ENCODE results near the gene REEP2.
A peak's percentile ranks its signal among the peaks of the same experiment; 100 is the strongest.
"Not testable (repeated sequence)": the region's sequence is repeated elsewhere in the genome, so short reads cannot be mapped to it uniquely, and the experiment has no call there.

The REEP2 gene

GRCh38 chr5:138438724-138439476 is at the start of gene REEP2:
Gene REEP2, plus strand, starts transcription at chr5:138439057. Its CDS starts 152 bp downstream, at chr5:138439209.
- peak; percentile 59 to 69 for DNase-seq

- no peak for DNase-seq
Observed at GRCh38 chr5:138389332-138389731, 49.5 kb upstream of the REEP2 start.

GRCh38 chr5:138389911-138390310 is 48.9 kb upstream of the REEP2 start:
- DNase-seq, result not testable (repeated sequence)

GRCh38 chr5:138391859-138392386 is 46.9 kb upstream of the REEP2 start:
- DNase-seq, result no peak

GRCh38 chr5:138402640-138403039 is 36.2 kb upstream of the REEP2 start:
- DNase-seq, result no peak

- DNase-seq, result no peak
Observed at GRCh38 chr5:138408023-138408422, 30.8 kb upstream of the REEP2 start.

- peak in 1 of 2 donors; percentile 10 for DNase-seq
Observed at GRCh38 chr5:138410996-138411640, 27.7 kb upstream of the REEP2 start.

- no peak for DNase-seq
Observed at GRCh38 chr5:138418444-138418843, 20.4 kb upstream of the REEP2 start.

GRCh38 chr5:138425079-138425478 is 13.8 kb upstream of the REEP2 start:
- DNase-seq, result no peak

- DNase-seq, result no peak
Observed at GRCh38 chr5:138435943-138436342, 2.9 kb upstream of the REEP2 start.

- no peak for DNase-seq
Observed at GRCh38 chr5:138438003-138438723, 694 bp upstream of the REEP2 start.

- no peak for DNase-seq
Observed at GRCh38 chr5:138439477-138440158, 761 bp downstream of the REEP2 start.

GRCh38 chr5:138440159-138441073 is 1.6 kb downstream of the REEP2 start:
- DNase-seq, result no peak

GRCh38 chr5:138441221-138441620 is 2.4 kb downstream of the REEP2 start:
- DNase-seq, result no peak

GRCh38 chr5:138444078-138444773 is 5.4 kb downstream of the REEP2 start:
- no peak for DNase-seq

GRCh38 chr5:138444774-138445546 is 6.1 kb downstream of the REEP2 start:
- DNase-seq, result no peak

- DNase-seq, result no peak
Observed at GRCh38 chr5:138445547-138446271, 6.9 kb downstream of the REEP2 start.

- no peak for DNase-seq
Observed at GRCh38 chr5:138448070-138448469, 9.2 kb downstream of the REEP2 start.
